ENCODE measurements around the gene ABCG1.
"Not testable (repeated sequence)": the region's sequence is repeated elsewhere in the genome, so short reads cannot be mapped to it uniquely, and the experiment has no call there.

Gene ABCG1

DNA sequence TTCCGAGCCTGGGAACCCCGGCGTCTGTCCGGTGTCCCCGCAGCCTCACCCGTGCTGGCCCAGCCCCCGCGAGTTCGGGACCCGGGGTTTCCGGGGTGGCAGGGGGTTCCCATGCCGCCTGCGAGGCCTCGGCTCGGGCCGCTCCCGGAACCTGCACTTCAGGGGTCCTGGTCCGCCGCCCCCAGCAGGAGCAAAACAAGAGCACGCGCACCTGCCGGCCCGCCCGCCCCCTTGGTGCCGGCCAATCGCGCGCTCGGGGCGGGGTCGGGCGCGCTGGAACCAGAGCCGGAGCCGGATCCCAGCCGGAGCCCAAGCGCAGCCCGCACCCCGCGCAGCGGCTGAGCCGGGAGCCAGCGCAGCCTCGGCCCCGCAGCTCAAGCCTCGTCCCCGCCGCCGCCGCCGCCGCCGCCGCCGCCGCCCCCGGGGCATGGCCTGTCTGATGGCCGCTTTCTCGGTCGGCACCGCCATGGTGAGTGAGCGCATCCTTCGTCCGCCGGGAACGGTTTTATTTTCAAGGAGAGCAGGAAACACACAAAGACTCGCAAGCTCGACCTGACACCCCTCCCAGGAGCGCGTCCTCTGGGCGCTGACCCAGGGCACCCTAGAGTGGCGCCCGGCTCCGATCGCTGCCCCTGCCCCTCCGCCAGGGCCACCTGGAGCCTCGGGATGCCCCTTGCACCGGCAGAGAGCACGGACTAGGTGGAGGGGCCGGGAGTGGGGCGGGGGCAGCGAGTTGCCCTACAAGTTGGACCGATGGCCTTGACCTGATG lies at the start of gene ABCG1:
TSS of gene ABCG1 (plus strand) at position 305 of the 770 bp plus-strand sequence. CDS start at position 428, 123 bp downstream.
- peak; percentile 56 for DNase-seq

- no peak for DNase-seq
These were observed 49.2 kb upstream of the ABCG1 start for GRCh38 chr21:42169758-42170157.

- no peak for DNase-seq
These were observed 47.6 kb upstream of the ABCG1 start for GRCh38 chr21:42171091-42172053.

DNA sequence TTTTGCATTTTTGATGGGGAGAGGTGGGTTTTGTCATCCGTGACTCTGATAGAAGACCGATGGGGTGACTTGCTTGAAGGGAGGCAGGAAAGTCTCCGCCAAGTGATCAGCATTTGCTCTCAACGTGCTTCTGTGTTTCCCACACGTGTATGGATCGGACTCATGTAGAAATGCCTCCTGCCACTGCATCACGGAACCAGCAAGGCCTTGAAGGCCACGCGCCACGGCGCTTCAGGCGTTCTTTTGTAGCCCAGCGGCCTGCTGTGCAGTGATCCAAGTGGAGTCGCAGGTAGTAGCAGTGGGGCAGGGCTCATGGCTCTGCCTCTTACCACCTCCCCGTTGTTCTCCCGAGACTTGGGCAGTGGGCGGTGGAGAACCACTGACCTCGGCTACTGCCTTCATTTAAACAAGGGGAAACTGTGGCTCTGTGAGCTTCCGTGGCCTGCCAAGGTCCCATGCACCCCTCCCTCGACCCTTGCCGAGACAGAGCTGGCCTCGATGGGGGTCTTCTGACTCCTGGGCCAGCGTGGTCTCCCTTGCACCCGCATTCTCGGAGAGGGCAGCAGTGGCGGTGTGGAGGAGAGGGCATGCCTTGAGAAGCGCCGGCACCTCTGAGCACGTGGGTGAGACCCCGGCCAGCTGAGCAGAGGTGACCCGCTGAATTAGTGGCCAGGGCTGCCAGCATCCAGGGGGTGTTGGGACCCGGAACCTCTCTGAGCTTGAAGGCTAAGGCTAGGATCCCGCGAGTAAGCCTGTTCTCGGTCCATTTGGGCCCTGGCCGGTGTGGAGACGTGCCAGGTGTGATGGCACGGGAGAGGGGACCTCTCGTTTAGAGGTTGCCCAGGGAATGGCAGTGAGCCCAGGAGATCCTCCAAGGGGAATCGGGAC lies 46.1 kb upstream of the ABCG1 start:
- DNase-seq, result no peak

DNA sequence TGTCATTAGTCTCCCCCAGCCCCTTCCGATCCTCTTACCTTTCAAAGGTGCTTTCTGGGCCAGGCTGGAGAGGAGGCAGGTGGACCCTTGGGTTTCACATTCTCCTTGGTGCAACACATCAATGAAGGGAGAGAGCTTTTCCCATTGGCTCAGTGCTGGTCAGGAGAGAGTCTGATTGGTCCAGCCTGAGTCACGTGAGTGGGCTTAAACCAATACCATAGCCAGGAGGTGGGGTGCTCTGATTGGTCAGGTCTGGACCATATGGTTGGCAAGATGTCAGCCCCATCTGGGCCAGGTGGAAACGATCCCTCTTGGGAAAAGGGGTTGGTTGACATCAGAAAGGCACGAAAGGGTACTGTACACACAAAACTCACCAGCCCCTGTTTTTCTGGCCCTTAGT lies 44.8 kb upstream of the ABCG1 start:
- no peak for DNase-seq

DNA sequence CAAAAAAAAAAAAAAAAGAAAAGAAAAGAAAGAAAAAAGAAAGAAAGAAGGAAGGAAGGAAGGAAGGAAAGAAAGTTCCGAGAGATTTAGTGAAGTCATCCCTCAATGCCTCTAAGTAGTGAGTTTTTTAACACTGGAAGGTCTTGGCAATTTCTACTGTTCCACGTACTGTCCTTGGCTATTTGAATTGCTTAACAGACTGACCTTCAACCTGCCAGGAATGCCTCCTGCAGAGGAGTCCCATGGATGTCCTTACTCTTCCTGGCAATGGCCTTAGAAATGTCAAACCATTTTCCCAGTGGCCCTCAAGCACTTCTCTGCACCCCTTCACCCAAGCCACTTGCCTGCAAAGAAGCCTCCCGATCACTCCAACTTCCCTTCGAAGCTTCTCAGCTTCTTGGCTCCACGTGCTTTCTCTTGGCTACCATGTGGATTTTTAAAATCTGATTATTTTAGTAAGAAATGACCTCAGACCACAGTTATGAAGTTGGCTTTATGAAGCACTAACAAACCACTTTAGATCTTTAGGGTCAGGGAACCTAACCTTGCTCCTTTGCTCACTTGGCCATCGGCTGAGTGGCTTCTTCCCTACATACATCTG lies 43.7 kb upstream of the ABCG1 start:
- no peak for DNase-seq

DNA sequence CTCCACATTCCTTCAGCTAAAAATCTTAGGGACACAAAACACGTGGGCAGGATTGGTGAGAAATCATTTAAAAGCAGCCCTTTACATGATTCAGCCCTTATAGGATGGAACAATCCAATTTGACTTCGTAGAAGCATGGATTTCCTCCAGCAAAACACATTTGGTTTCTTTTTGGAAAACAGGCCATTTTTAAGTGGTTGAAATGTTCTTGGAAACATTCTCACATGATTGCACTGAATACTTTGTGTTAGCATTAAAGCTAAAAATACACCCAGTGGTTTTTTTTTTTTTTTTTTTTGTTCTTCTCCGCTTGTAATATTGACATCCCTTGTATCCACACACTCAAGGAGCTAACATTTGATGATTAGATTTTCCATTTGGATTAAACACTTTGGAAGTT lies 42.1 kb upstream of the ABCG1 start:
- DNase-seq, result no peak

GRCh38 chr21:42179316-42179715 lies 39.6 kb upstream of the ABCG1 start:
- no peak for DNase-seq

DNA sequence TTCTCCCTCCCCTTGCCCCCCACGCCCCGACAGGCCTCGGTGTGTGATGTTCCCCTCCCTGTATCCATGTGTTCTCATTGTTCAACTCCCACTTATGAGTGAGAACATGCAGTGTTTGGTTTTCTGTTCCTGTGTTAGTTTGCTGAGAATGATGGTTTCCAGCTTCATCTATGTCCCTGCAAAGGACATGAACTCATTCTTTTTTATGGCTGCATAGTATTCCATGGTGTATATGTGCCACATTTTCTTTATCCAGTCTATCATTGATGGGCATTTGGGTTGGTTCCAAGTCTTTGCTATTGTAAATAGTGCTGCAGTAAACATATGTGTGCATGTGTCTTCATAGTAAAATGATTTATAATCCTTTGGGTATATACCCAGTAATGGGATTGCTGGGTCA lies 38.9 kb upstream of the ABCG1 start:
- DNase-seq, result not testable (repeated sequence)

- no peak for DNase-seq
These were observed 36.1 kb upstream of the ABCG1 start for GRCh38 chr21:42182713-42183371.

DNA sequence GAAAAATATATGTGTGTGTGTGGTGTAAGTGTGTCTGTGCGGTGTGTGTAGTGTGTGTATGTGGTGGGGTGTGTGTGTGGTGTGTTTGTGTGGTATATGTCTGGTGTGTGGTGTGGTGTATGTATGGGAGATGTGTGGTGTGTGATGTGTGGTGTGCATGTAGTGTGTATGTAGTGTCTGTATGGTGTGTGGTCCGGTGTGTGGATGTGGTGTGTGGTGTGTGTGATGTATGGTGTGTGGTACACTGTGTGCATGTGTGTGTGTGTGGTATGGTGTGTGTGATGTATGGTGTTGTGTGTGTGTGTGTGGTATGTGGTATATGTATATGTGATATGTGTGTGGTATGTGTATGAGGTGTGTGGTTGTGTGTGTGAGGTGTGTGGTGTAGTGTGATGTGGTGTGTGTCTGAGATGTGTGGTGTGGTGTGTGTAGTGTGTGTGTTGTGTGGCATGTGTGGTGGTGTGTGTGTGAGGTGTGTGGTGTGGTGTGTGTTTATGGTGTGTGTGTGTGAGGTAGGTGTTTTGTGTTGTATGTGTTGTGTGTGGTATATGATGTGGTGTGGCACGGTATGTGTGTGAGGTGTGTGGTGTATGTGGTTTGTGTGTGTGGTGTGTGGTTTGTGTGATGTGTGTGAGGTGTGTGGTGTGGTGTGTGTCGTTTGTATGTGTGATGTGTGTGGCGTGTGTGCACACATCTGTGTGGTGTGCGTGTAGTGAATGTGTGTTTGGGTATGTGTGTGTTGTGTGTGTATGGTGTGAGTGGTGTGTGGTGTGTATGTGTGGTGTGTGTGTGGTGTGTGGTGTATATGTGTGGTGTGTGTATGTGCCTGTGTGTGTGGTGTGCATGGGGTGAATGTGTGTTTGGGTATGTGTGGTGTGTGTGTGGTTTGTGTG lies 35.3 kb upstream of the ABCG1 start:
- no peak for DNase-seq

GRCh38 chr21:42186591-42186990 lies 32.3 kb upstream of the ABCG1 start:
- no peak for DNase-seq

DNA sequence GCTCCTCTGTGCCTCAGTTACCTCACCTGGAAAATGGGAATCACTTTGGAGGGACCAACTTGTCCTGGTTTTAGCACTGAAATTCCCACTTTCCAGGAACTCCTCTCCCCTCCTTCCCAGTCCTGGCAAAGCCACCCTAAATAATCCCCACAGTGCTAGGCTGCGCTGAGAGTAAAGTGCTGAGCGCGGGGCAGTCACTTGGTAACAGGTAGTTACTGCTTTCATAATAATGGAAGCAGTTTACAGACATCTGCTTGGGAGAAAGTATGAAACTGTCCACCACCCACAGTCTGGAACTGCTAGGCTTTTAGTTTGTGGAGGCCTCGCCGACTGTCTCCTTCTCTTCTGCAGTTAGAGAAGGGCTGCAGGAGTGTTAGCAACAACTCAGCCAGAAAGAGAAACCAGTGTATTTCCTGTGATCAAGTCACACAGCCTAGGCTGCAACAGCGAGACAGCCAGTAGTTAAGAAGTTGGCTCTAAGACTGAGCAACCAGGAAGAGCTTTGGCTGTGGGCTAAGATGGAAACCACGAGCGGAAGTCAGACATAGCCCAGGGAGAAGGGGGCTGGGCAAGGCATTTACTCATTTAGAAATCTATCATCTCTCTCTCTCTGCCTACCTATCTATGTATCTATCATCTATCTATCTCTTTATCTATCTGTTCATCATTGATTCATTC lies 30.8 kb upstream of the ABCG1 start:
- no peak for DNase-seq

- no peak for DNase-seq
These were observed 30.3 kb upstream of the ABCG1 start for GRCh38 chr21:42188663-42189062.

DNA sequence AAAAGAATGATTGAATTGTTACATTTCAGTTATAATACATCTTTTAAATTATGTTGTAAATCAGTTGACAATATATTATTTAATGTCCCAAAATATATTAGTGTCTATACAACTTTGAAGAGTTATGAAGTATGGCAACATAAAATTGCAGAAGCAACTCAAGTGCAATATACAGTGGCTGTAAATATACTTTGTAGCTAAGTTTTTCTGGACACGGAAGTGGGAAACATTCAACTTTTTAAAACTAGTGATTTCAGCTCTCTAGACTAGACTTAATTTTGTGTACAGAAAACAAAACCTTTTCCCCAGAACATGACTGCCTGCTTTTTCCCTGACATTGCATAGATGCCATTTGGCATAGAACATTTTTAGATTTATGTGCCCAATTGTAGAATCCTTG lies 29.5 kb upstream of the ABCG1 start:
- no peak for DNase-seq

- no peak for DNase-seq
These were observed 29.0 kb upstream of the ABCG1 start for GRCh38 chr21:42189860-42190485.

DNA sequence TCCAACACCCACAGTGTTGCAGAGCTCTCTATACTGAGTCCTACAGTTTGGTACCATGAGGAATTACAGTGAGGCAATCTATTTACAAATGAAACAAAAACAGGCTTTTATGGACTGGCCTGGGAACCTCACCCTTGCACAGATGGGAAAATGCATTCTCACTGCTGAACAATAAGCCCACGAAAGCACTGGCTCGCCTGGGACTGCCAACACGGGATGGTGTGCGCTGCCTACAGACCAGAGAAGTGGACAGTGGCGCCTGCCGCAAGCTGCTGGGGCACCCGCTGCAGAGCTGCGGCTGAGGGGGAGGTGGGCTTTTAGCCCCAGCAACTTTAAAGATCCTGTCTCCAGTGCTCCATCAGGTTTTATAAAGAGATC lies 28.5 kb upstream of the ABCG1 start:
- DNase-seq, result no peak

GRCh38 chr21:42191064-42191463 lies 27.9 kb upstream of the ABCG1 start:
- no peak for DNase-seq

GRCh38 chr21:42191696-42192595 lies 27.0 kb upstream of the ABCG1 start:
- DNase-seq, result peak; percentile 16
